Osteocyte (in vitro differentiated cells): ENCODE data around the gene PRKCZ. TPM values are rescaled to one million over a fixed set of nuclear protein-coding genes. Genes with fewer than 3 reads are reported as not detected.
"Not testable (repeated sequence)": the region's sequence is repeated elsewhere in the genome, so short reads cannot be mapped to it uniquely, and the experiment has no call there.

Source experiments
- DNase-seq: peaks from one replicate; pipeline ENCODE4 v3.0.0; 2021; ENCODE audit warnings: mixed read lengths; ENCODE audit not compliant: unreplicated experiment; ENCODE audit errors: extremely low spot score
- H3K27ac Mint-ChIP-seq: one replicate; pipeline ENCODE4 v1.8.0; 2021; ENCODE audit warnings: mild to moderate bottlenecking, mixed read lengths; ENCODE audit not compliant: unreplicated experiment
- H3K27me3 Mint-ChIP-seq: one replicate; pipeline ENCODE4 v1.8.0; 2021; ENCODE audit warnings: mixed read lengths; ENCODE audit not compliant: unreplicated experiment
- H3K36me3 Mint-ChIP-seq: one replicate; pipeline ENCODE4 v1.8.0; 2021; ENCODE audit warnings: mixed read lengths; ENCODE audit not compliant: unreplicated experiment
- H3K4me1 Mint-ChIP-seq: one replicate; pipeline ENCODE4 v1.8.0; 2021; ENCODE audit warnings: mixed read lengths; ENCODE audit not compliant: unreplicated experiment
- H3K4me3 Mint-ChIP-seq: one replicate; pipeline ENCODE4 v1.8.0; 2021; ENCODE audit warnings: mild to moderate bottlenecking, moderate library complexity, mixed read lengths; ENCODE audit not compliant: unreplicated experiment
- H3K9me3 Mint-ChIP-seq: one replicate; pipeline ENCODE4 v1.8.0; 2021; ENCODE audit warnings: mixed read lengths; ENCODE audit not compliant: unreplicated experiment
- total RNA-seq: library from RNA; stranded (reverse); gene quantifications from 2 replicates; pipeline ENCODE4 v1.2.1, GENCODE V29; 2021
- TF ChIP-seq, protein P1 (sequence below): fragments of 200-600 bp; sonication (generic); IDR thresholded peaks from 2 replicates; pipeline ENCODE4 v1.5.0; 2021; ENCODE audit warnings: antibody characterized with exemption, mild to moderate bottlenecking, moderate library complexity

The PRKCZ gene
- total RNA-seq, 1 donor from 2014 or later = 3.1 TPM

GRCh38 chr1:2093636-2094035, 43.4 kb downstream of the PRKCZ start:
- Mint-ChIP-seq H3K4me3 (no peak overlapping the region), H3K36me3 (no peaks in the 10 kb centered on the region), H3K27ac (no peak overlapping the region), H3K9me3 (peaks cover 5% of the 10 kb centered on the region), H3K4me1 (peaks cover 5% of the 10 kb centered on the region), H3K27me3 (no peaks in the 10 kb centered on the region)
- TF ChIP-seq, protein P1, sequence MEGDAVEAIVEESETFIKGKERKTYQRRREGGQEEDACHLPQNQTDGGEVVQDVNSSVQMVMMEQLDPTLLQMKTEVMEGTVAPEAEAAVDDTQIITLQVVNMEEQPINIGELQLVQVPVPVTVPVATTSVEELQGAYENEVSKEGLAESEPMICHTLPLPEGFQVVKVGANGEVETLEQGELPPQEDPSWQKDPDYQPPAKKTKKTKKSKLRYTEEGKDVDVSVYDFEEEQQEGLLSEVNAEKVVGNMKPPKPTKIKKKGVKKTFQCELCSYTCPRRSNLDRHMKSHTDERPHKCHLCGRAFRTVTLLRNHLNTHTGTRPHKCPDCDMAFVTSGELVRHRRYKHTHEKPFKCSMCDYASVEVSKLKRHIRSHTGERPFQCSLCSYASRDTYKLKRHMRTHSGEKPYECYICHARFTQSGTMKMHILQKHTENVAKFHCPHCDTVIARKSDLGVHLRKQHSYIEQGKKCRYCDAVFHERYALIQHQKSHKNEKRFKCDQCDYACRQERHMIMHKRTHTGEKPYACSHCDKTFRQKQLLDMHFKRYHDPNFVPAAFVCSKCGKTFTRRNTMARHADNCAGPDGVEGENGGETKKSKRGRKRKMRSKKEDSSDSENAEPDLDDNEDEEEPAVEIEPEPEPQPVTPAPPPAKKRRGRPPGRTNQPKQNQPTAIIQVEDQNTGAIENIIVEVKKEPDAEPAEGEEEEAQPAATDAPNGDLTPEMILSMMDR = no peak
- DNase-seq = no peak

- not testable (repeated sequence) for H3K4me1 Mint-ChIP-seq, DNase-seq, H3K9me3 Mint-ChIP-seq, H3K4me3 Mint-ChIP-seq, H3K36me3 Mint-ChIP-seq, H3K27ac Mint-ChIP-seq, H3K27me3 Mint-ChIP-seq
Measured at GRCh38 chr1:2094269-2095158, 44.3 kb downstream of the PRKCZ start.

DNA sequence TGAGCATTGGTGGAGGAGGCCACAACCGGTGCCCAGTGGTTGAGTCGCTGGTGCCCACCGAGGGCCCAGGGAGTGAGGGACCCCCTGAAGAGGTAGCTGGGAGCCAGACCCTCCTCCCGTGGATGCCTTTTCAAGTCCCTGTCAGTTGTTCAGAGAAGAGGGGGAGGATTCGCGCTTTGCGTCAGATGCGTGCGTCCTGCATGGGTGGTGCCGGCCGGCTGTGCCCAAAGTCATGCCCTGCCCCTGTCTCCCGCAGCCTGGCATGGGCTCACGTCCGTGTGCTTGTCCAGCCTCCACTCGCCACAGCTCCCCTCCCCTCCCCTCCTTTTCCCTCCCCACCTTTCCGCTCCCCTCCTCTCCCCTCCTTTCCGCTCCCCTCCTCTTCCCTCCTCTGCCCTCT, 45.2 kb downstream of the PRKCZ start:
- TF ChIP-seq, protein P1 = no peak
- peaks cover 3% of the 10 kb centered on the region for H3K27me3 Mint-ChIP-seq
- no peaks in the 10 kb centered on the region for H3K36me3 Mint-ChIP-seq
- no peak overlapping the region for H3K4me3 Mint-ChIP-seq
- H3K9me3 Mint-ChIP-seq = peaks cover 5% of the 10 kb centered on the region
- no peak for DNase-seq
- H3K4me1 Mint-ChIP-seq = no peaks in the 10 kb centered on the region
- H3K27ac Mint-ChIP-seq = no peak overlapping the region

- no peaks in the 10 kb centered on the region for H3K36me3 Mint-ChIP-seq
- no peak overlapping the region for H3K27ac Mint-ChIP-seq
- H3K4me1 Mint-ChIP-seq = no peaks in the 10 kb centered on the region
- H3K27me3 Mint-ChIP-seq = peaks cover 3% of the 10 kb centered on the region
- no peak overlapping the region for H3K4me3 Mint-ChIP-seq
- peaks cover 5% of the 10 kb centered on the region for H3K9me3 Mint-ChIP-seq
- TF ChIP-seq, protein P1 = no peak
- no peak for DNase-seq
Measured at GRCh38 chr1:2095981-2096736, 45.9 kb downstream of the PRKCZ start.

DNA sequence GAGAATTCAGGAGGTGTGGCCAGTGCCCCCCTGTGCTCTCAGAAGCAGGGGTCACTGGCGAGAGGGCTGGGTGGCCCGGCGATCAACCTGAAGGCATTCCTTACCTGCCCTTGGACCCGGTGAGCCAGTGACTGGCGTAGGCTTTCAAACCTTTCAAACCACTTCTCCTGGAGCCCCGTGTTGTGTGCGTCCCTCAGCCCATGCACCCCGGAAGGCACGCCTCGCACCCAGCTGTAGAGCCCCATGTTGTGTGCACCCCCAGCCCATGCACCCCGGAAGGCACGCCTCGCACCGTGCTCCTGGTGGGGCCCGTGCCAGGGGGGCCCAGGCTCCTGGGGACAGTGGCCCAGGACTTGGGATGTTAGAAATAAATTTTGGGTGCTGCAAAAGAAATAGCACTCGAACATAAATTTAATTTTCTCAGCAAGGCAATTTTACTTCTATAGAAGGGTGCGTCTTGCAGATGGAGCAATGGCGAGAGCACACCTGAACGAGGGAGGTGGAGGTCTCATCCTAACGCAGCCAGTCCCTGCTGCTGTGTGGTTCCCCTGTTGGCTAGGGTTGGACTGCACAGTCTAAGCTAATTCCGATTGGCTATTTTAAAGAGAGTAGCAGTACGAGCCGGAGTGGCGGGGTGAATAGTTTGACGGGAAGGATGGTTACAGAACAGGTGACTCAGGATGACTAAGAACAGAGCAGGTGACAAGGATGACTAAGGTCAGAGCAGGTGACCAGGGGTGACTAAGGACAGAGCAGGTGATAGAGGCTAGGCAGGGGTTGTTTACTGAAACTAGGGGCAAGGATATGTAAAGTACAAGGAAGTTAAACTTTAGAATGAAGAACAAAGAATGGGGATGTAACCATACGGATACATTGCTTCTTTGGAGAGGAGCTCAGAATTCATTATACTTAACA, 47.4 kb downstream of the PRKCZ start:
- H3K4me3 Mint-ChIP-seq = no peak overlapping the region
- DNase-seq = no peak
- no peak overlapping the region for H3K27ac Mint-ChIP-seq
- peaks cover 3% of the 10 kb centered on the region for H3K27me3 Mint-ChIP-seq
- TF ChIP-seq, protein P1 = no peak
- no peaks in the 10 kb centered on the region for H3K36me3 Mint-ChIP-seq
- no peaks in the 10 kb centered on the region for H3K4me1 Mint-ChIP-seq
- H3K9me3 Mint-ChIP-seq = peaks cover 5% of the 10 kb centered on the region
